GM10266 (cell line): ENCODE results near the gene AIMP1.

Experiments used
- DNase-seq: peaks from one replicate; pipeline ENCODE4 v3.0.0; 2012; ENCODE audit errors: extremely low spot score
- TF ChIP-seq, protein P1 (sequence below): IDR thresholded peaks from 2 replicates; pipeline ENCODE4 v1.5.1; 2012; ENCODE audit warnings: mild to moderate bottlenecking, low read depth; ENCODE audit not compliant: control insufficient read depth, insufficient read depth; ENCODE audit errors: missing control alignments

AIMP1 gene

GRCh38 chr4:106353786-106354185 is 37.4 kb downstream of the AIMP1 start:
- DNase-seq = no peak
- TF ChIP-seq, protein P1, sequence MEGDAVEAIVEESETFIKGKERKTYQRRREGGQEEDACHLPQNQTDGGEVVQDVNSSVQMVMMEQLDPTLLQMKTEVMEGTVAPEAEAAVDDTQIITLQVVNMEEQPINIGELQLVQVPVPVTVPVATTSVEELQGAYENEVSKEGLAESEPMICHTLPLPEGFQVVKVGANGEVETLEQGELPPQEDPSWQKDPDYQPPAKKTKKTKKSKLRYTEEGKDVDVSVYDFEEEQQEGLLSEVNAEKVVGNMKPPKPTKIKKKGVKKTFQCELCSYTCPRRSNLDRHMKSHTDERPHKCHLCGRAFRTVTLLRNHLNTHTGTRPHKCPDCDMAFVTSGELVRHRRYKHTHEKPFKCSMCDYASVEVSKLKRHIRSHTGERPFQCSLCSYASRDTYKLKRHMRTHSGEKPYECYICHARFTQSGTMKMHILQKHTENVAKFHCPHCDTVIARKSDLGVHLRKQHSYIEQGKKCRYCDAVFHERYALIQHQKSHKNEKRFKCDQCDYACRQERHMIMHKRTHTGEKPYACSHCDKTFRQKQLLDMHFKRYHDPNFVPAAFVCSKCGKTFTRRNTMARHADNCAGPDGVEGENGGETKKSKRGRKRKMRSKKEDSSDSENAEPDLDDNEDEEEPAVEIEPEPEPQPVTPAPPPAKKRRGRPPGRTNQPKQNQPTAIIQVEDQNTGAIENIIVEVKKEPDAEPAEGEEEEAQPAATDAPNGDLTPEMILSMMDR = no peak

GRCh38 chr4:106355193-106355592 is 38.8 kb downstream of the AIMP1 start:
- TF ChIP-seq, protein P1 = no peak
- DNase-seq = no peak

- TF ChIP-seq, protein P1 = no peak
- no peak for DNase-seq
Measured at GRCh38 chr4:106358899-106359298, 42.5 kb downstream of the AIMP1 start.

DNA sequence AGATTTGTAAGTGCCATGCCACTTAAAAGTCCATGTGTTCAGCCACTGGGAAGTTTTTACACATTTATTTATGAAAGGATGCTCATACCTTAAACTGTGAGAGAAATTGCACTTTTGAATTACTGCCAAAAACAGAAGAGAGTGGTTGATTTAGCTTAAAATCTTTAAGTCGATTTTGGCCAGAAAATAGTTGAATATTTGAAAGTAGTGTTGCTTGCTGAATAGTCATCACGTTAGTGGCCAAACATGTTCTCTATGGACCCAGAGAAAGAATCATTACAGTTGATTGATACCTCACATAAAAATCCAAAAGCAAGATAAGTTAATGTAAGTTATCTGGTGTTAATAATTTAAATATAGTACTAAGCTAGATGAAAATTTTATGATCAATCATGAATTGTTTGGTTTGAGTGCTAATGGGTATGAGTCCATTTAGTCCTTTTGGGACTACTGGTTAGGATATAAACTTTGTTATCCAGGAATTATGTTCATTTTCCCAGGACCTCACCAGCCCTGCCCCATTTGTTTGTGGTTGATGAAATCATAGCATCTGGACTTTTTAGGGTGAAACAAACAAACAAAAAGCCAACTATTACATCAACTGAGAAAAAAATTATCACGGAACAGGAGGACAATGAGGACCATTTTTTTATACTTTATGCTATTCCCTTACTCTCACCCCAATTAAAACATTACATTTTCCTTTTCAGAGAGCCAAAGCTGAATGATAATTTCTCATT is 45.9 kb downstream of the AIMP1 start:
- TF ChIP-seq, protein P1 = no peak
- no peak for DNase-seq

- DNase-seq = no peak
- TF ChIP-seq, protein P1 = no peak
Measured at GRCh38 chr4:106364282-106364681, 47.9 kb downstream of the AIMP1 start.

- no peak for DNase-seq
- TF ChIP-seq, protein P1 = no peak
Measured at GRCh38 chr4:106365613-106366012, 49.3 kb downstream of the AIMP1 start.

GRCh38 chr4:106366026-106366425 is 49.7 kb downstream of the AIMP1 start:
- DNase-seq = no peak
- TF ChIP-seq, protein P1 = no peak
